Neural cell (in vitro differentiated cells): Measurements from ENCODE around the gene CMTM7. TPM values are rescaled to one million over a fixed set of nuclear protein-coding genes. Genes with fewer than 3 reads are reported as not detected.

ENCODE experiments used
- H2AFZ ChIP-seq: fragments of 200-600, 300-800 bp; sonication (generic), shearing (Covaris generic); 2 replicates; pipeline ENCODE4 v1.6.0; 2014; ENCODE audit warnings: low read depth, mild to moderate bottlenecking, antibody characterized with exemption, low read length, moderate library complexity
- H3F3A ChIP-seq: fragments of 200-600 bp; shearing (Covaris generic); 2 replicates; pipeline ENCODE4 v1.6.1; 2016; ENCODE audit warnings: mild to moderate bottlenecking, moderate library complexity, mixed read lengths, antibody characterized with exemption, low read length; ENCODE audit not compliant: insufficient read depth, poor library complexity, severe bottlenecking
- H3K27ac ChIP-seq: fragments of 200-600, 300-800 bp; sonication (generic), shearing (Covaris generic); 2 replicates; pipeline ENCODE4 v1.5.1; 2014; ENCODE audit warnings: mild to moderate bottlenecking, low read length, moderate library complexity
- H3K27me3 ChIP-seq: fragments of 300-800, 200-600 bp; sonication (generic), shearing (Covaris generic); 2 replicates; pipeline ENCODE4 v1.6.0; 2014; ENCODE audit warnings: mild to moderate bottlenecking, low read depth, low read length, moderate library complexity; ENCODE audit not compliant: insufficient read depth
- H3K36me3 ChIP-seq: fragments of 300-800, 200-600 bp; sonication (generic), shearing (Covaris generic); 2 replicates; pipeline ENCODE4 v1.5.1; 2014; ENCODE audit warnings: mild to moderate bottlenecking, antibody characterized with exemption, low read length, moderate library complexity; ENCODE audit not compliant: insufficient read depth
- H3K4me2 ChIP-seq: fragments of 300-800, 200-600 bp; sonication (generic), shearing (Covaris generic); 2 replicates; pipeline ENCODE4 v1.6.0; 2014; ENCODE audit warnings: mild to moderate bottlenecking, low read length
- H3K4me3 ChIP-seq: fragments of 300-800, 200-600 bp; sonication (generic), shearing (Covaris generic); 2 replicates; pipeline ENCODE4 v1.5.1; 2014; ENCODE audit warnings: mild to moderate bottlenecking, low read length, moderate library complexity
- H3K79me2 ChIP-seq: fragments of 200-600 bp; shearing (Covaris generic); replicated peaks from 2 replicates; pipeline ENCODE4 v1.6.0; 2014; ENCODE audit warnings: mild to moderate bottlenecking, low read length, moderate library complexity; ENCODE audit not compliant: insufficient read depth
- H3K9ac ChIP-seq: fragments of 300-800, 200-600 bp; sonication (generic), shearing (Covaris generic); 2 replicates; pipeline ENCODE4 v1.6.1; 2016; ENCODE audit warnings: mild to moderate bottlenecking, low read length, mixed read lengths
- H3K9me2 ChIP-seq: fragments of 200-600 bp; shearing (Covaris generic); 2 replicates; pipeline ENCODE4 v1.6.1; 2016; ENCODE audit warnings: mild to moderate bottlenecking, low read length, mixed read lengths; ENCODE audit not compliant: insufficient read depth
- H3K9me3 ChIP-seq: fragments of 200-600, 300-800 bp; sonication (generic), shearing (Covaris generic); 2 replicates; pipeline ENCODE4 v1.6.1; 2016; ENCODE audit warnings: mild to moderate bottlenecking, mixed run types, low read length, moderate library complexity, mixed read lengths
- H4K20me1 ChIP-seq: fragments of 200-600 bp; shearing (Covaris generic); 2 replicates; pipeline ENCODE4 v1.6.1; 2016; ENCODE audit warnings: mild to moderate bottlenecking, mixed run types; ENCODE audit not compliant: insufficient read depth
- EP300 ChIP-seq: fragments of 450-650 bp; conservative IDR thresholded peaks from 2 replicates; pipeline ENCODE4 v1.6.1; 2014; ENCODE audit warnings: antibody characterized with exemption, mild to moderate bottlenecking, moderate library complexity; ENCODE audit not compliant: poor library complexity, severe bottlenecking
- EZH2 ChIP-seq: fragments of 200-600, 300-800 bp; shearing (Covaris generic), sonication (generic); IDR thresholded peaks from 2 replicates; pipeline ENCODE4 v1.6.1; 2014; ENCODE audit warnings: antibody characterized with exemption, low read length, borderline replicate concordance, mild to moderate bottlenecking; ENCODE audit not compliant: insufficient read depth, poor library complexity, severe bottlenecking
- MXI1 ChIP-seq: fragments of 450-650 bp; conservative IDR thresholded peaks from 2 replicates; pipeline ENCODE4 v1.6.1; 2014; ENCODE audit warnings: antibody characterized with exemption, mild to moderate bottlenecking; ENCODE audit not compliant: poor library complexity, severe bottlenecking
- POLR2AphosphoS5 ChIP-seq: IDR thresholded peaks from 2 replicates; pipeline ENCODE4 v1.6.1; 2012
- RAD21 ChIP-seq: fragments of 450-650 bp; conservative IDR thresholded peaks from 2 replicates; pipeline ENCODE4 v1.6.1; 2014; ENCODE audit warnings: antibody characterized with exemption, mild to moderate bottlenecking, moderate library complexity
- SMC3 ChIP-seq: fragments of 450-650 bp; conservative IDR thresholded peaks from 2 replicates; pipeline ENCODE4 v1.6.1; 2014; ENCODE audit warnings: antibody characterized with exemption, mild to moderate bottlenecking, moderate library complexity; ENCODE audit not compliant: poor library complexity
- TAF1 ChIP-seq: IDR thresholded peaks from 2 replicates; pipeline ENCODE4 v1.6.1; 2012; ENCODE audit warnings: low read depth
- polyA plus RNA-seq: library from polyadenylated mRNA; depleted of rRNA; stranded (reverse); fragments of >200 nt; gene quantifications from 2 replicates; pipeline ENCODE4 v1.2.3, GENCODE V29; 2014
- TF ChIP-seq, protein P1 (sequence below): IDR thresholded peaks from 2 replicates; pipeline ENCODE4 v1.6.1; 2012; ENCODE audit warnings: borderline replicate concordance
- TF ChIP-seq, protein P2 (sequence below): fragments of 450-650 bp; IDR thresholded peaks from 2 replicates; pipeline ENCODE4 v1.5.1; 2014; ENCODE audit warnings: antibody characterized with exemption, mild to moderate bottlenecking, moderate library complexity; ENCODE audit not compliant: poor library complexity, severe bottlenecking

Gene CMTM7
- polyA plus RNA-seq, 1 donor from 2014 or later: 0.57 TPM

DNA sequence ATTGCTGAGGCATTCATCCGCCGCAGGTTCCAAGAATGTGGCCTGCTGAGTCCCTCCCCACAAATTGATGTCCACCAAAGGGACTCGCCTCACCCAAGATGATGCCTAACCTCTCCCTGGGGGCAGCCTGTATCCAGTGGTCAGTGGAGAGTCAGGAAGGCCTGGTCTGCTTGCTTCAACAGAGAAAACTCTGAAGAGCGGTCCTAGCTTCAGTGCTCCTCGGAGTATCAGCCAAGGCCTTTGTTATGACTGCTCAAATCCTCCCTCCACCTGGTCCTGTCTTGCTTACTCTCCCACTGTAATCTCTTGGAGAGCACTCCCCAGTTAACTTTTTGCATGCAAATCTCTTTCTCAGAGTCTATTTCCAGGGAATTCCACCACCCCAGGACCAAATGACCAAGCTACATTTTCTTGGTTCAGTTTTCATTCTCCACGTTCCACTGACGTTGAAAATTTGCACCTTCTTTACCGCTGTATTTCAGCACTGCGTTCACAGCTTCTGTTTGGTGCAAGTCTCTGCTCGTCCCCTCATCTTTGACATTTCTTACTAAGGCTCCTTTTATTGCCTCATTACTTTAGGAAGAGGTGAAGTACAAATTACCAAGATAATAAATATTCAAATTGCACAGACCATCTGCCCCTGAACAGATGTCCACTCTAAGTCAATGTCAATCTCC is 22.3 kb downstream of the CMTM7 start:
- Histone ChIP-seq H3F3A (no peaks in the 10 kb centered on the region), H4K20me1 (no peaks in the 10 kb centered on the region), H3K36me3 (no peaks in the 10 kb centered on the region), H3K9me2 (no peaks in the 10 kb centered on the region), H3K27ac (no peak overlapping the region), H3K27me3 (no peaks in the 10 kb centered on the region), H3K4me2 (no peak overlapping the region), H2AFZ (no peak overlapping the region), H3K79me2 (no peaks in the 10 kb centered on the region), H3K9ac (no peak overlapping the region), H3K4me3 (no peak overlapping the region), H3K9me3 (no peaks in the 10 kb centered on the region)
- TF ChIP-seq EZH2 (no peak), SMC3 (no peak), RAD21 (no peak), MXI1 (no peak), TAF1 (no peak), POLR2AphosphoS5 (no peak), EP300 (no peak)
- TF ChIP-seq, protein P1, sequence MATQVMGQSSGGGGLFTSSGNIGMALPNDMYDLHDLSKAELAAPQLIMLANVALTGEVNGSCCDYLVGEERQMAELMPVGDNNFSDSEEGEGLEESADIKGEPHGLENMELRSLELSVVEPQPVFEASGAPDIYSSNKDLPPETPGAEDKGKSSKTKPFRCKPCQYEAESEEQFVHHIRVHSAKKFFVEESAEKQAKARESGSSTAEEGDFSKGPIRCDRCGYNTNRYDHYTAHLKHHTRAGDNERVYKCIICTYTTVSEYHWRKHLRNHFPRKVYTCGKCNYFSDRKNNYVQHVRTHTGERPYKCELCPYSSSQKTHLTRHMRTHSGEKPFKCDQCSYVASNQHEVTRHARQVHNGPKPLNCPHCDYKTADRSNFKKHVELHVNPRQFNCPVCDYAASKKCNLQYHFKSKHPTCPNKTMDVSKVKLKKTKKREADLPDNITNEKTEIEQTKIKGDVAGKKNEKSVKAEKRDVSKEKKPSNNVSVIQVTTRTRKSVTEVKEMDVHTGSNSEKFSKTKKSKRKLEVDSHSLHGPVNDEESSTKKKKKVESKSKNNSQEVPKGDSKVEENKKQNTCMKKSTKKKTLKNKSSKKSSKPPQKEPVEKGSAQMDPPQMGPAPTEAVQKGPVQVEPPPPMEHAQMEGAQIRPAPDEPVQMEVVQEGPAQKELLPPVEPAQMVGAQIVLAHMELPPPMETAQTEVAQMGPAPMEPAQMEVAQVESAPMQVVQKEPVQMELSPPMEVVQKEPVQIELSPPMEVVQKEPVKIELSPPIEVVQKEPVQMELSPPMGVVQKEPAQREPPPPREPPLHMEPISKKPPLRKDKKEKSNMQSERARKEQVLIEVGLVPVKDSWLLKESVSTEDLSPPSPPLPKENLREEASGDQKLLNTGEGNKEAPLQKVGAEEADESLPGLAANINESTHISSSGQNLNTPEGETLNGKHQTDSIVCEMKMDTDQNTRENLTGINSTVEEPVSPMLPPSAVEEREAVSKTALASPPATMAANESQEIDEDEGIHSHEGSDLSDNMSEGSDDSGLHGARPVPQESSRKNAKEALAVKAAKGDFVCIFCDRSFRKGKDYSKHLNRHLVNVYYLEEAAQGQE: no peak
- TF ChIP-seq, protein P2, sequence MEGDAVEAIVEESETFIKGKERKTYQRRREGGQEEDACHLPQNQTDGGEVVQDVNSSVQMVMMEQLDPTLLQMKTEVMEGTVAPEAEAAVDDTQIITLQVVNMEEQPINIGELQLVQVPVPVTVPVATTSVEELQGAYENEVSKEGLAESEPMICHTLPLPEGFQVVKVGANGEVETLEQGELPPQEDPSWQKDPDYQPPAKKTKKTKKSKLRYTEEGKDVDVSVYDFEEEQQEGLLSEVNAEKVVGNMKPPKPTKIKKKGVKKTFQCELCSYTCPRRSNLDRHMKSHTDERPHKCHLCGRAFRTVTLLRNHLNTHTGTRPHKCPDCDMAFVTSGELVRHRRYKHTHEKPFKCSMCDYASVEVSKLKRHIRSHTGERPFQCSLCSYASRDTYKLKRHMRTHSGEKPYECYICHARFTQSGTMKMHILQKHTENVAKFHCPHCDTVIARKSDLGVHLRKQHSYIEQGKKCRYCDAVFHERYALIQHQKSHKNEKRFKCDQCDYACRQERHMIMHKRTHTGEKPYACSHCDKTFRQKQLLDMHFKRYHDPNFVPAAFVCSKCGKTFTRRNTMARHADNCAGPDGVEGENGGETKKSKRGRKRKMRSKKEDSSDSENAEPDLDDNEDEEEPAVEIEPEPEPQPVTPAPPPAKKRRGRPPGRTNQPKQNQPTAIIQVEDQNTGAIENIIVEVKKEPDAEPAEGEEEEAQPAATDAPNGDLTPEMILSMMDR: no peak

DNA sequence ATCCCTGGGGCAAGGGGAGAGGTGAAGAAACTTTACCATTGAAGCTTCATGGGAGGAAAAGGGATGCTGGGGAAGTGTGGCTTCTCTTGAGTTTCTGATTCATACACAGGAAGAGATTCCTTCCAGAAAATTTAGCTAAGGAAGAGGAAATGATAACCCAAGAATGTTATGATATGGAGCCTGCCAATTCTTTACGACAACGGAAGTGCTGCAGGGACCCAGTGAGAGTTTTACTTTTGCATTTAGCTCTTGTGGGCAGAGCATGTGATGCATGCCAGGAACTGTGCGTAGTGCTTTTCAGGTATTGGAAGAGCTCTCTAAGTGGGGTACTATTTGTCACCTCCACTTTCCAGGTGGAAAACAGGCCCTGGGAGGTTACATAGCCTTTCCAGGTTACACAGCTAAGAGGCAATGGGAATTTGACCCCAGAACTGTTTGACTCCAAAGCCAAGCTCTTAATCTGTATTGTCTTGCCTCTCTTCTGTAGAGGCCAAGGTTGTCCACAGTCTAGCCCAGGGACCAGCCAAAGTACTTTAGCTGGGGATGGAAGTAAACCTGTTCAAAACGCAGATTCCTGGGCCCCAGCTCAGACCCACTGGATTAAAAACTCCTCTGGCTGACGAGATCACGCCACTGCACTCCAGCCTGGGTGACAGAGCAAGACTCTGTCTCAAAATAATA is 23.0 kb downstream of the CMTM7 start:
- no peaks in the 10 kb centered on the region for H3K9me2 ChIP-seq
- no peaks in the 10 kb centered on the region for H4K20me1 ChIP-seq
- TF ChIP-seq TAF1 (no peak), RAD21 (no peak), MXI1 (no peak), SMC3 (no peak), EZH2 (no peak), POLR2AphosphoS5 (no peak)
- TF ChIP-seq, protein P2: no peak
- H3K9me3 ChIP-seq: no peaks in the 10 kb centered on the region
- no peaks in the 10 kb centered on the region for H3F3A ChIP-seq
- no peaks in the 10 kb centered on the region for H3K79me2 ChIP-seq
- H3K27ac ChIP-seq: no peak overlapping the region
- H2AFZ ChIP-seq: no peak overlapping the region
- H3K36me3 ChIP-seq: no peaks in the 10 kb centered on the region
- no peak overlapping the region for H3K9ac ChIP-seq
- H3K27me3 ChIP-seq: no peaks in the 10 kb centered on the region
- no peak overlapping the region for H3K4me3 ChIP-seq
- no peak overlapping the region for H3K4me2 ChIP-seq
